ENCODE data around the gene TWIST2.

DNA sequence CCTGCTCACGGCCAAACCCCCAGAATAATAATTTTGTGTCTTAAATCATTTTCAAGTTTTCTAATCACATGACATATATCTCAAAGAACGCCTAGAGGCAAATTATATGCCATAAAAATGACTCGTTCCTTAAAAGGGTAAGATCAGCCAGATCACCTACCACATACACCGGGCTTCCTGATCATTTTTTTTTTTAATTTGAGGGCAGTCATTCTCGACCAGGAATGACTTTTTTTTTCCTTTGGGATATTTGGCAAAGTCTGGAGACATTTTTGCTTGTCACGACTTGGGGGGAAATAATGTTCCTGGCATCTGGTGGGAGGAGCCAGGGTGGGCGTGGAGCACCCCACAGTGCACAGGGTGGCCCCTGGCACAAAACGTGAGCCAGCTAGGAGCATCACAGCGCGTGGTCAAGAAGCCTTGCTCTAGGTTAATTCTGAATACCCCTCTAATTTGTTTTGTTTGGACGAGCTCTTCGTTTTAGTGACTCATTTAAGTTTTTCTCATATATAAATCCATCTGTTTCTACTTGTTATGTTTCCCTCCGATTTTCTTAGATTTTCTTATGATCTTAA lies 94.9 kb downstream of the TWIST2 start:
- TF ChIP-seq, protein P1, sequence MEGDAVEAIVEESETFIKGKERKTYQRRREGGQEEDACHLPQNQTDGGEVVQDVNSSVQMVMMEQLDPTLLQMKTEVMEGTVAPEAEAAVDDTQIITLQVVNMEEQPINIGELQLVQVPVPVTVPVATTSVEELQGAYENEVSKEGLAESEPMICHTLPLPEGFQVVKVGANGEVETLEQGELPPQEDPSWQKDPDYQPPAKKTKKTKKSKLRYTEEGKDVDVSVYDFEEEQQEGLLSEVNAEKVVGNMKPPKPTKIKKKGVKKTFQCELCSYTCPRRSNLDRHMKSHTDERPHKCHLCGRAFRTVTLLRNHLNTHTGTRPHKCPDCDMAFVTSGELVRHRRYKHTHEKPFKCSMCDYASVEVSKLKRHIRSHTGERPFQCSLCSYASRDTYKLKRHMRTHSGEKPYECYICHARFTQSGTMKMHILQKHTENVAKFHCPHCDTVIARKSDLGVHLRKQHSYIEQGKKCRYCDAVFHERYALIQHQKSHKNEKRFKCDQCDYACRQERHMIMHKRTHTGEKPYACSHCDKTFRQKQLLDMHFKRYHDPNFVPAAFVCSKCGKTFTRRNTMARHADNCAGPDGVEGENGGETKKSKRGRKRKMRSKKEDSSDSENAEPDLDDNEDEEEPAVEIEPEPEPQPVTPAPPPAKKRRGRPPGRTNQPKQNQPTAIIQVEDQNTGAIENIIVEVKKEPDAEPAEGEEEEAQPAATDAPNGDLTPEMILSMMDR (IDR thresholded peaks at IDR 0.05 in 2 of 3, conservative IDR thresholded peaks at IDR 0.05 in 1 of 3; ENCODE audit: control insufficient read depth in 2 of 3, extremely low read depth in 1 of 3, insufficient read depth in 1 of 3, low read depth in 3 of 3, low read length in 3 of 3): no peak
- no peak for TF ChIP-seq RCOR1 (conservative IDR thresholded peaks at IDR 0.05; ENCODE audit: low read depth, low read length)
- TF ChIP-seq YY1 (IDR thresholded peaks at IDR 0.05; ENCODE audit: low read depth, low read length): no peak
- TF ChIP-seq TCF7 (IDR thresholded peaks at IDR 0.05; ENCODE audit: borderline replicate concordance): no peak
- TF ChIP-seq BHLHE40 (IDR thresholded peaks at IDR 0.05; ENCODE audit: borderline replicate concordance in 1 of 2, low read depth in 2 of 2, low read length in 1 of 2): no peak
- TF ChIP-seq, protein P2, sequence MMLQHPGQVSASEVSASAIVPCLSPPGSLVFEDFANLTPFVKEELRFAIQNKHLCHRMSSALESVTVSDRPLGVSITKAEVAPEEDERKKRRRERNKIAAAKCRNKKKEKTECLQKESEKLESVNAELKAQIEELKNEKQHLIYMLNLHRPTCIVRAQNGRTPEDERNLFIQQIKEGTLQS (IDR thresholded peaks at IDR 0.05; ENCODE audit: borderline replicate concordance, extremely low read depth, low read depth, low read length): no peak
